H1 (cell line): Measurements from ENCODE around the gene GMPR2. TPM values are rescaled to one million over a fixed set of nuclear protein-coding genes. Genes with fewer than 3 reads are reported as not detected.

Experiments used
- CTCF ChIA-PET: fragments of 300-600 bp; sonication (Branson Sonifier 250); formaldehyde crosslinking; loops from one replicate; lab custom pipeline; 2021; ENCODE audit not compliant: partially characterized antibody; lab: Charles Lee
- POLR2A ChIA-PET: fragments of 300-600 bp; sonication (Branson Sonifier 250); formaldehyde crosslinking; loops from one replicate; lab custom pipeline; 2021; ENCODE audit warnings: inconsistent platforms; ENCODE audit not compliant: partially characterized antibody; lab: Charles Lee
- DNase-seq, 2 experiments: peaks; one replicate each; pipeline versions ENCODE4 v3.0.0 to v3.0.0-alpha.2; 2010 to 2022; ENCODE audit warnings: low spot score in 2 of 2, low read depth in 1 of 2, mixed read lengths in 1 of 2
- FAIRE-seq: peaks from 2 replicates; lab custom pipeline; 2011; peaks lifted over from hg19 to GRCh38; lab: Jason Lieb, UNC
- H2AFZ ChIP-seq: 2 replicates; pipeline ENCODE4 v1.8.1; 2012; ENCODE audit warnings: low read length, inconsistent platforms
- H2AK5ac ChIP-seq: 2 replicates; pipeline ENCODE4 v1.6.1; 2013; ENCODE audit warnings: low read depth, low read length
- H2BK120ac ChIP-seq: replicated peaks from 2 replicates; pipeline ENCODE3; 2013; ENCODE audit warnings: low read depth, low read length, inconsistent platforms
- H2BK12ac ChIP-seq: 2 replicates; pipeline ENCODE4 v1.6.1; 2013; ENCODE audit warnings: low read depth, low read length
- H2BK15ac ChIP-seq: 2 replicates; pipeline ENCODE4 v1.6.1; 2013; ENCODE audit warnings: low read length
- H2BK20ac ChIP-seq: 2 replicates; pipeline ENCODE4 v1.6.1; 2013; ENCODE audit warnings: low read length
- H2BK5ac ChIP-seq: 2 replicates; pipeline ENCODE4 v1.6.1; 2013; ENCODE audit warnings: low read depth, low read length
- H3K14ac ChIP-seq: 2 replicates; pipeline ENCODE4 v1.6.1; 2013; ENCODE audit warnings: inconsistent platforms; ENCODE audit not compliant: insufficient read length
- H3K18ac ChIP-seq: 2 replicates; pipeline ENCODE4 v1.6.1; 2013; ENCODE audit warnings: low read length; ENCODE audit errors: extremely low read depth
- H3K23ac ChIP-seq: 2 replicates; pipeline ENCODE4 v1.6.1; 2013; ENCODE audit warnings: inconsistent platforms; ENCODE audit not compliant: insufficient read length
- H3K23me2 ChIP-seq: 2 replicates; pipeline ENCODE4 v1.6.1; 2013; ENCODE audit warnings: low read depth, low read length
- H3K27ac ChIP-seq: 2 replicates; pipeline ENCODE4 v1.6.1; 2011; ENCODE audit warnings: low read depth, low read length, inconsistent platforms
- H3K27me3 ChIP-seq, 4 experiments: replicated peaks in 1 of 4; 1 replicate in 1 of 4; 2 replicates in 3 of 4; pipeline versions ENCODE4 v1.6.1 to v1.8.1; 2011 to 2013; ENCODE audit warnings: low read length in 3 of 4, mild to moderate bottlenecking in 3 of 4, inconsistent platforms in 2 of 4, mixed read lengths in 2 of 4, moderate library complexity in 1 of 4; ENCODE audit not compliant: control insufficient read depth in 3 of 4, insufficient read depth in 3 of 4; ENCODE audit errors: extremely low read depth in 1 of 4
- H3K36me3 ChIP-seq, 4 experiments: 2 replicates each; pipeline versions ENCODE4 v1.6.1 to v1.8.1; 2011 to 2013; ENCODE audit warnings: mild to moderate bottlenecking in 4 of 4, low read length in 3 of 4, moderate library complexity in 2 of 4, control low read depth in 1 of 4, inconsistent platforms in 1 of 4; ENCODE audit not compliant: insufficient read depth in 4 of 4, control insufficient read depth in 2 of 4
- H3K4ac ChIP-seq: replicated peaks from 2 replicates; pipeline ENCODE3; 2013; ENCODE audit warnings: low read length, low read depth, mixed read lengths, inconsistent platforms; ENCODE audit not compliant: insufficient read length
- H3K4me1 ChIP-seq, 4 experiments: replicated peaks in 1 of 4; 1 replicate in 1 of 4; 2 replicates in 3 of 4; pipeline versions ENCODE4 v1.6.1 to v1.8.1; 2011 to 2013; ENCODE audit warnings: low read length in 3 of 4, inconsistent platforms in 2 of 4, mixed read lengths in 1 of 4; ENCODE audit not compliant: insufficient read depth in 4 of 4, control insufficient read depth in 3 of 4
- H3K4me2 ChIP-seq, 2 experiments: 2 replicates each; pipeline versions ENCODE4 v1.6.1 to v1.8.1; 2011 to 2013; ENCODE audit warnings: low read depth in 2 of 2, low read length in 2 of 2, control low read depth in 1 of 2, inconsistent platforms in 1 of 2, mild to moderate bottlenecking in 1 of 2; ENCODE audit not compliant: insufficient read depth in 1 of 2
- H3K4me3 ChIP-seq, 4 experiments: fragments of 200-600, 300-600 bp in 1 of 4; sonication (generic), shearing (Covaris generic), sonication (Bioruptor Twin) in 1 of 4; 2 replicates each; pipeline versions ENCODE4 v1.5.1 to v1.8.1; 2011 to 2016; ENCODE audit warnings: low read length in 4 of 4, low read depth in 3 of 4, control low read depth in 2 of 4, inconsistent platforms in 2 of 4, mild to moderate bottlenecking in 2 of 4, mixed read lengths in 1 of 4, moderate library complexity in 1 of 4; ENCODE audit not compliant: insufficient read depth in 2 of 4; ENCODE audit errors: extremely low read depth in 1 of 4
- H3K56ac ChIP-seq: replicated peaks from 2 replicates; pipeline ENCODE3; 2013; ENCODE audit warnings: low read depth, mild to moderate bottlenecking, mixed read lengths, low read length, inconsistent platforms; ENCODE audit not compliant: insufficient read length
- H3K79me1 ChIP-seq: 2 replicates; pipeline ENCODE4 v1.6.1; 2013; ENCODE audit warnings: low read depth, low read length, control low read depth
- H3K79me2 ChIP-seq, 2 experiments: 2 replicates each; pipeline versions ENCODE4 v1.6.1 to v1.8.1; 2012 to 2013; ENCODE audit warnings: low read length in 2 of 2, mild to moderate bottlenecking in 2 of 2, inconsistent platforms in 1 of 2; ENCODE audit not compliant: insufficient read depth in 2 of 2, control insufficient read depth in 1 of 2
- H3K9ac ChIP-seq, 4 experiments: replicated peaks in 1 of 4; 1 replicate in 1 of 4; 2 replicates in 3 of 4; pipeline versions ENCODE4 v1.6.1 to v1.8.1; 2011 to 2013; ENCODE audit warnings: low read depth in 3 of 4, low read length in 3 of 4, control low read depth in 2 of 4, mild to moderate bottlenecking in 2 of 4, moderate library complexity in 2 of 4, inconsistent platforms in 1 of 4; ENCODE audit errors: extremely low read depth in 1 of 4
- H3K9me3 ChIP-seq, 2 experiments: 2 replicates each; pipeline versions ENCODE4 v1.6.1 to v1.8.1; 2012 to 2013; ENCODE audit warnings: mild to moderate bottlenecking in 2 of 2, moderate library complexity in 2 of 2, control low read depth in 1 of 2, inconsistent platforms in 1 of 2, low read depth in 1 of 2, low read length in 1 of 2, mixed read lengths in 1 of 2; ENCODE audit not compliant: insufficient read depth in 2 of 2
- H4K20me1 ChIP-seq, 2 experiments: replicated peaks in 1 of 2; 2 replicates each; pipeline versions ENCODE3 to v1.8.1; 2011 to 2013; ENCODE audit warnings: inconsistent platforms in 2 of 2, low read length in 2 of 2, mild to moderate bottlenecking in 1 of 2; ENCODE audit not compliant: insufficient read depth in 2 of 2, control insufficient read depth in 1 of 2
- H4K5ac ChIP-seq: 2 replicates; pipeline ENCODE4 v1.6.1; 2013; ENCODE audit warnings: low read length, low read depth, mixed read lengths, inconsistent platforms; ENCODE audit not compliant: insufficient read length
- H4K8ac ChIP-seq: 2 replicates; pipeline ENCODE4 v1.8.0; 2013; ENCODE audit warnings: mild to moderate bottlenecking, moderate library complexity, low read length, inconsistent platforms; ENCODE audit not compliant: insufficient read depth; ENCODE audit errors: extremely low read depth
- H4K91ac ChIP-seq: replicated peaks from 2 replicates; pipeline ENCODE3; 2013; ENCODE audit warnings: low read length, mixed read lengths, inconsistent platforms; ENCODE audit not compliant: insufficient read length
- CTBP2 ChIP-seq: IDR thresholded peaks from 2 replicates; pipeline ENCODE4 v1.7.0; 2011; ENCODE audit warnings: borderline replicate concordance, mild to moderate bottlenecking, moderate library complexity, mixed read lengths, low read length; ENCODE audit not compliant: insufficient read depth, insufficient read length
- GTF2F1 ChIP-seq: IDR thresholded peaks from 2 replicates; pipeline ENCODE4 v1.6.1; 2012; ENCODE audit warnings: low read depth, low read length, improper control_type of control experiment, borderline replicate concordance
- HDAC2 ChIP-seq, 2 experiments: fragments of 300-600 bp in 1 of 2; sonication (generic) in 1 of 2; IDR thresholded peaks; 2 replicates each; pipeline ENCODE4 v1.6.1; 2011 to 2012; ENCODE audit warnings: low read depth in 2 of 2, low read length in 2 of 2, mild to moderate bottlenecking in 2 of 2, moderate library complexity in 2 of 2, borderline replicate concordance in 1 of 2, inconsistent platforms in 1 of 2
- KDM1A ChIP-seq: fragments of 200-600, 300-600 bp; sonication (generic); IDR thresholded peaks from 2 replicates; pipeline ENCODE4 v1.7.1; 2016; ENCODE audit warnings: mild to moderate bottlenecking, low read length, borderline replicate concordance
- WGBS, 2 experiments: shearing (Covaris generic) in 1 of 2; methylation state at CpG; one replicate each; pipeline versions ENCODE4 v1.1.6 to v1.1.7; 2013 to 2015; ENCODE audit warnings: low lambda C conversion rate in 2 of 2, mixed read lengths in 2 of 2, inconsistent platforms in 1 of 2, low coverage in 1 of 2, missing lambda C conversion rate in 1 of 2; ENCODE audit not compliant: insufficient replicate concordance in 2 of 2, insufficient coverage in 1 of 2, insufficient read length in 1 of 2; ENCODE audit errors: extremely low coverage in 1 of 2, missing lambda C conversion rate in 1 of 2; 5-methylcytosine and 5-hydroxymethylcytosine counted together
- polyA plus RNA-seq, 7 experiments: library from polyadenylated mRNA; depleted of rRNA in 3 of 7; stranded (reverse) in 5 of 7; unstranded in 2 of 7; fragments of >200 nt in 5 of 7; fragments of 200-250 nt in 2 of 7; gene quantifications; 1 replicate in 5 of 7; 2 replicates in 1 of 7; 4 replicates in 1 of 7; pipeline versions ENCODE4 v1.2.1 to v1.2.3, GENCODE V29; 2011 to 2013; ENCODE audit warnings: missing spikeins in 2 of 7, mixed read lengths in 2 of 7
- total RNA-seq: library from RNA; stranded (reverse); fragmentation: NEBNext Ultra II Directional; extraction: Animal tissue kit (Norgen Biotek cat#: 25700); gene quantifications from 2 replicates; pipeline ENCODE4 v1.2.1, GENCODE V29; 2021
- TF ChIP-seq, protein P1 (sequence below): IDR thresholded peaks from 2 replicates; pipeline ENCODE4 v1.6.1; 2012; ENCODE audit warnings: low read length, inconsistent platforms
- TF ChIP-seq, protein P2 (sequence below), 3 experiments: IDR thresholded peaks; 1 replicate in 2 of 3; 2 replicates in 1 of 3; pipeline versions ENCODE4 v1.5.1 to v1.6.1; 2011; ENCODE audit warnings: low read length in 3 of 3, mild to moderate bottlenecking in 3 of 3, inconsistent platforms in 2 of 3, low read depth in 1 of 3, moderate library complexity in 1 of 3; ENCODE audit not compliant: insufficient read depth in 1 of 3; ENCODE audit errors: control extremely low read depth in 1 of 3

GMPR2 gene
- total and polyA plus RNA-seq, 2 of the 8 experiments (the other 6 are each of a cell fraction or from before 2014, with no cell fraction given), result 61.6 to 85.3 TPM

DNA sequence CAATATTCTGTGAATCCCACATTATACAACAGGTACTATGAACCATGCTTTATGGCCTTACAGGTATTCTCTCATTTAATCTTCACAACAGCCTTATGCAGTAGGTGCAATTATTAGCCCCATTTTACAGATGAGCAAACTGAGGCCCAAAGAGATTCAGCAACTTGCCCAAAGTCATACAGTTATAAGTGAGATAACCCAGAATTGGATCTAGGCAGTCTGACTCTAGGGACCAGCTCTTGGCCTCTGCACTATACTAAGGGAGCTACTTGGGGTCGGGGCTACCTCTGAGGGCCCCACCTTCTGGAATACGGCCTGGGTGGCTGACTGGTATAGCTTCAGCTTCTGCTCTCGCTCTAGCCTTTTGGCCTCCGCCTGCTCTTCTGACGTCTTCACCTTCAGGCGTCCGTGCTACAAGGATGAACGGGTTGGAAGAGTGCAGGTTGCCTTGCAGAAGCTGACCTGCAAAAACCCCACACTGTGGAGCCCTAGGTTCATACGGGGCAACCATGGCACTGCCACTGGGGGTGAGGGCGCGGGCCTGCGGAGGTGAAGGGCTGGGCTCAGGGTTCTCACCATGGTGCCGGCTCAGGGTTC is 37.9 kb downstream of the GMPR2 start:
- FAIRE-seq (no peak), DNase-seq (no peak)
- Histone ChIP-seq H2BK12ac (no peak overlapping the region), H3K27ac (no peak overlapping the region; the same call in 1 of the 2 replicates), H2BK120ac (no peak overlapping the region), H3K14ac (no peak overlapping the region), H2BK15ac (no peak overlapping the region), H2AK5ac (no peak overlapping the region), H3K4me2 (peak overlapping the region; percentile 55 to 97), H3K9me3 (no peaks in the 10 kb centered on the region), H3K4me1 (peaks cover 0 to 4% (median 2%) of the 10 kb centered on the region in 4 experiments; a peak in 4 of 7 replicates), H3K56ac (no peak overlapping the region), H2AFZ (peak overlapping the region; percentile 36; the same call in 1 of the 2 replicates), H3K4me3 (peak overlapping the region; percentile 61 to 89 (median 82)), H3K79me1 (no peaks in the 10 kb centered on the region), H3K9ac (no peak overlapping the region; a peak in 2 of 7 replicates), H4K8ac (no peak overlapping the region; the same call in 1 of the 2 replicates), H4K91ac (no peak overlapping the region), H4K5ac (peak overlapping the region; percentile 23), H3K23ac (no peak overlapping the region), H2BK5ac (peak overlapping the region; percentile 94; the same call in 1 of the 2 replicates), H3K79me2 (no peaks in the 10 kb centered on the region), H3K4ac (no peak overlapping the region), H2BK20ac (no peak overlapping the region), H3K18ac (no peak overlapping the region), H3K36me3 (no peaks in the 10 kb centered on the region; a peak in 3 of 8 replicates), H3K23me2 (peaks cover 5% of the 10 kb centered on the region), H3K27me3 (no peaks in the 10 kb centered on the region; a peak in 1 of 7 replicates), H4K20me1 (peaks cover 0 to 2% of the 10 kb centered on the region in 2 experiments)
- ChIA-PET POLR2A (interaction anchor here (0.8 to 3.8 kb wide), 30 partner anchors 9 to 286 kb away, joined by 3 to 26 read pairs (median 7); partner anchors contain the start of genes CHMP4A, CIDEB, DHRS1 and EMC9), CTCF (interaction anchor here (0.6 to 8.6 kb wide), 20 partner anchors 9 to 214 kb away, joined by 3 to 94 read pairs (median 6); partner anchors contain the start of genes CIDEB, DHRS1, IRF9 and LTB4R2)
- 30% methylated on average over 13 of the region's 13 CpGs; no CpG with 5 or more reads in 1 of the 2 experiments for WGBS, 2 experiments
- peak; percentile 23 for TF ChIP-seq CTBP2
- TF ChIP-seq HDAC2 (IDR thresholded peaks at IDR 0.05; ENCODE audit: borderline replicate concordance in 1 of 2, low read depth in 2 of 2, low read length in 2 of 2), result peak in 1 of 2 experiments; percentile 56; a peak in 1 of 4 replicates
- TF ChIP-seq, protein P1, sequence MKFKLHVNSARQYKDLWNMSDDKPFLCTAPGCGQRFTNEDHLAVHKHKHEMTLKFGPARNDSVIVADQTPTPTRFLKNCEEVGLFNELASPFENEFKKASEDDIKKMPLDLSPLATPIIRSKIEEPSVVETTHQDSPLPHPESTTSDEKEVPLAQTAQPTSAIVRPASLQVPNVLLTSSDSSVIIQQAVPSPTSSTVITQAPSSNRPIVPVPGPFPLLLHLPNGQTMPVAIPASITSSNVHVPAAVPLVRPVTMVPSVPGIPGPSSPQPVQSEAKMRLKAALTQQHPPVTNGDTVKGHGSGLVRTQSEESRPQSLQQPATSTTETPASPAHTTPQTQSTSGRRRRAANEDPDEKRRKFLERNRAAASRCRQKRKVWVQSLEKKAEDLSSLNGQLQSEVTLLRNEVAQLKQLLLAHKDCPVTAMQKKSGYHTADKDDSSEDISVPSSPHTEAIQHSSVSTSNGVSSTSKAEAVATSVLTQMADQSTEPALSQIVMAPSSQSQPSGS, result no peak
- TF ChIP-seq, protein P2, sequence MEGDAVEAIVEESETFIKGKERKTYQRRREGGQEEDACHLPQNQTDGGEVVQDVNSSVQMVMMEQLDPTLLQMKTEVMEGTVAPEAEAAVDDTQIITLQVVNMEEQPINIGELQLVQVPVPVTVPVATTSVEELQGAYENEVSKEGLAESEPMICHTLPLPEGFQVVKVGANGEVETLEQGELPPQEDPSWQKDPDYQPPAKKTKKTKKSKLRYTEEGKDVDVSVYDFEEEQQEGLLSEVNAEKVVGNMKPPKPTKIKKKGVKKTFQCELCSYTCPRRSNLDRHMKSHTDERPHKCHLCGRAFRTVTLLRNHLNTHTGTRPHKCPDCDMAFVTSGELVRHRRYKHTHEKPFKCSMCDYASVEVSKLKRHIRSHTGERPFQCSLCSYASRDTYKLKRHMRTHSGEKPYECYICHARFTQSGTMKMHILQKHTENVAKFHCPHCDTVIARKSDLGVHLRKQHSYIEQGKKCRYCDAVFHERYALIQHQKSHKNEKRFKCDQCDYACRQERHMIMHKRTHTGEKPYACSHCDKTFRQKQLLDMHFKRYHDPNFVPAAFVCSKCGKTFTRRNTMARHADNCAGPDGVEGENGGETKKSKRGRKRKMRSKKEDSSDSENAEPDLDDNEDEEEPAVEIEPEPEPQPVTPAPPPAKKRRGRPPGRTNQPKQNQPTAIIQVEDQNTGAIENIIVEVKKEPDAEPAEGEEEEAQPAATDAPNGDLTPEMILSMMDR (IDR thresholded peaks at IDR 0.05; ENCODE audit: control extremely low read depth in 1 of 3, insufficient read depth in 1 of 3, low read depth in 1 of 3, low read length in 3 of 3), result 0 out of 4 replicates have a peak, but pooled peaks of 1 of the 3 experiments have one; percentile 2
- TF ChIP-seq GTF2F1, result no peak
- peak; percentile 93 for TF ChIP-seq KDM1A
